Stimulated activated CD8-positive, alpha-beta memory T cell treated with anti-CD3 and anti-CD28 coated beads, Interleukin-12 subunit alpha, Interleukin-12 subunit beta, amount 100 ng/mL, for 1 hour (primary cell): Measurements from ENCODE around the gene SUV39H1.
"Not testable (repeated sequence)": the region's sequence is repeated elsewhere in the genome, so short reads cannot be mapped to it uniquely, and the experiment has no call there.

ENCODE experiments used
- DNase-seq: peaks from one replicate; pipeline ENCODE4 v3.0.0-alpha.2; 2020; ENCODE audit warnings: low read depth

SUV39H1 gene, protein sequence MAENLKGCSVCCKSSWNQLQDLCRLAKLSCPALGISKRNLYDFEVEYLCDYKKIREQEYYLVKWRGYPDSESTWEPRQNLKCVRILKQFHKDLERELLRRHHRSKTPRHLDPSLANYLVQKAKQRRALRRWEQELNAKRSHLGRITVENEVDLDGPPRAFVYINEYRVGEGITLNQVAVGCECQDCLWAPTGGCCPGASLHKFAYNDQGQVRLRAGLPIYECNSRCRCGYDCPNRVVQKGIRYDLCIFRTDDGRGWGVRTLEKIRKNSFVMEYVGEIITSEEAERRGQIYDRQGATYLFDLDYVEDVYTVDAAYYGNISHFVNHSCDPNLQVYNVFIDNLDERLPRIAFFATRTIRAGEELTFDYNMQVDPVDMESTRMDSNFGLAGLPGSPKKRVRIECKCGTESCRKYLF

GRCh38 chrX:48696301-48696908 is at the start of gene SUV39H1:
Gene SUV39H1 (plus strand): TSS chrX:48696734. CDS start chrX:48696785, 51 bp downstream.
- peak; percentile 57 for DNase-seq

DNA sequence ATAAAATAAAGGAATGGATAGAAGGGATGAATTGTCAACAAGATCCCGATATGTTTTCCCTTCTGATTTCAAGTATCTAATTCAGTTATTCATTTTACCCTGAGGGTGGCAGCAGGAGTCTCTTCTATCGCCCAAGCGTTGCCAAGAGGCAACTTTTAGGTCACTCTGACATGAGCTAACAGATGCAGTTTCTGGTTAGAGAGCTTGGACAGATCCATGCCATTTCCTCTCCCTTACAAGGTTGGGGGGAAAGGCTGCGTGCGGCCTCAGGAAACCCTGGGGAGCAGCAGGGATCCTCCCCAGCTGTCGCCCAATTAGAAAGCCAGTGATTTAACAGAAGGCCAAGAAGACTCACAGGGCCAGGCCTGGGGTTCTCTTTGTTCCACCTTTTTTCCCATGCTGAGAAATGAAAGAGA is 48.2 kb upstream of the SUV39H1 start:
- DNase-seq: peak; percentile 14

- no peak for DNase-seq
Observed at GRCh38 chrX:48649102-48649501, 47.4 kb upstream of the SUV39H1 start.

DNA sequence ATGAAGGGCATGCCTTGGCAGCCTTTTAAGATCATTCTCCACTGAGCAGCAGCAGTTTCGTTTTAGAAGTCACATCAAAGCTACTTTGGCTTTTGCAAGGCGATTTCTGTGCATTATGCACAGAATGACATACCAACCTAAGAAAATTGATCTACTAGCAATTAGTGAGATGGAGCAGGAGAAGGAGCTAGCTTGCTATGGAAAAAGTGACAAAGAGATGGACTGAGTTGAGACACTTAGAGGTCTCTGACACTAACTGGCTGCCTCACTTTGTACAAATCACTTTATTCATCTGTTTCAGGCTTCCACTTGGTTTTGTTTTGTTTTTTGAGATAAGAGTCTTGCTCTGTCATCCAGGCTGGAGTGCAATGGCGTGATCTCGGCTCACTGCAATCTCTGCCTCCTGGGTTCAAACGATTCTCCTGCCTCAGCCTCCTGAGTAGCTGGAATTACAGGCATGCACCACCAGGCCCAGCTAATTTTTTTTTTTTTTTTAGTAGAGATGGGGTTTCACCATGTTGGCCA is 44.4 kb upstream of the SUV39H1 start:
- DNase-seq: not testable (repeated sequence)

DNA sequence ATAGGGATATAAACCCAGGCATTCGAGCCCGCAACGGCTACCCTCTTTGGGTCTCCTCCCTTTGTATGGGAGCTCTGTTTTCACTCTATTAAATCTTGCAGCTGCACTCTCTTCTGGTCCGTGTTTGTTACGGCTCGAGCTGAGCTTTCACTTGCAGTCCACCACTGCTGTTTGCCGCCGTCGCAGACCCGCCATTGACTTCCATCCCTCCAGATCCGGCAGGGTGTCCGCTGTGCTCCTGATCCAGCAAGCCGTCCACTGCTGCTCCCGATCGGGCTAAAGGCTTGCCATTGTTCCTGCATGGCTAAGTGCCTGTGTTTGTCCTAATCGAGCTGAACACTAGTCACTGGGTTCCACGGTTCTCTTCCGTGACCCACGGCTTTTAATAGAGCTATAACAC is 41.8 kb upstream of the SUV39H1 start:
- DNase-seq: not testable (repeated sequence)

DNA sequence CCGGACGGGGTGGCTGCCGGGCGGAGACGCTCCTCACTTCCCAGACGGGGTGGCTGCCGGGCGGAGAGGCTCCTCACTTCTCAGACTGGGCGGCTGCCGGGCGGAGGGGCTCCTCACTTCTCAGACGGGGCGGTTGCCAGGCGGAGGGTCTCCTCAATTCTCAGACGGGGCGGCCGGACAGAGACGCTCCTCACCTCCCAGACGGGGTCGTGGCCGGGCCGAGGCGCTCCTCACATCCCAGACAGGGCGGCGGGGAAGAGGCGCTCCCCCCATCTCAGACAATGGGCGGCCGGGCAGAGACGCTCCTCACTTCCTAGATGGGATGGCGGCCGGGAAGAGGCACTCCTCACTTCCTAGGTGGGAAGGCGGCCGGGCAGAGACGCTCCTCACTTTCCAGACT is 36.8 kb upstream of the SUV39H1 start:
- DNase-seq: not testable (repeated sequence)

- no peak for DNase-seq
Observed at GRCh38 chrX:48663241-48663640, 33.3 kb upstream of the SUV39H1 start.

DNA sequence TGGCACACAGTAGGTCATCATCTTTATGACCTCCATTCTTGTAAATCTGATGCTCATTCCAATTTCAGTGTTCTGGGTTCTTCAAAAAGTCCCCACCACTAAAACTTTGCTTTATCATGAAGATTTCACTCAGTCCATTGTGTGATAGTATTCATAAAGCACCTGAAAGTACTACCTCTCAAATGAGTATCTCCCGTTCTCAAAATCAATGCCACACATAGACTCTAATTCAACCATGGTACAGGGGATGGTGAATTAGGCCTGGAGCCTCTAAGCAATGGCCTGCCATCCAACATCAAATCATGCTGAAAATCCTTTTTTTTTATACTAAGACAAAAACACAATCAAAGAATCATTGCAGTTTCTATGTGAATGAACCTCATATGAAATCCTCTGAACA is 32.4 kb upstream of the SUV39H1 start:
- DNase-seq: no peak

DNA sequence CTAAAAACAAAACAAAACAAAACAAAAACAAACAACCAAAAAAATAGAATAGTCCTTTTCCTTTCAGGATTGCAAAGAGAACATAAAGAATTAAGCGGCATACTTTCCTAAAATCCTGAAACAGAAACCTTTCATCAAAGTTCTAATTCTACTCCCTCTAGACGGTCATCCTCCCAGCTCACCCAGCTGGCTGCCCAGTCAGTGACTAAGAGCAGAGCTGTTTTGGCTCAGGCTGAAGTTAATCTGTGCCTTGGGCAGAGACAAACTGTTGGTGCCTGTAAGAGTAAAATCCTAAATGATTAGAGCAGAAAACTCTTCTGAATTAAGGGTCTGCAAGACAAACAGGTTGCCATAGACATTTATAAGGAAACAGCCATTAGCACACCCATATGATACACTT is 30.5 kb upstream of the SUV39H1 start:
- no peak for DNase-seq

- DNase-seq: no peak
Observed at GRCh38 chrX:48666649-48667048, 29.9 kb upstream of the SUV39H1 start.

DNA sequence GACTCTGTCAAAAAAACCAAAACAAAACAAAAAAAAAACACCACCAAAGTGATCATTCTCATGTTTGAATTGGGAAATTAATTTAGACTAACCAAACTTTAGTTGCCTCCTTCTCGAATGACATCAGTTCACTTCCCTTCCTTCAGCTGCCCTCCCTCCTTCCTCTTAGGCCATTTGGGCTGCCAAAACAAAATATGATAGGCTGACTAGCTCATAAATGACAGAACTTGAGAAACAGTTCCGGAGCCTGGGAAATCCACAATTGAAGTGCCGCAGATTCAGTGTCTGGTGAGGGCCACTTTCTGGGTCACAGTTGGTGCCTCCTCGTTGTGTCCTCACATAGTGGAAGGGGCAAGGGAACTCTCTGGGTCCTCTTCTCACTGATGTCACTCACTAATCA is 29.0 kb upstream of the SUV39H1 start:
- DNase-seq: no peak

GRCh38 chrX:48668187-48668586 is 28.3 kb upstream of the SUV39H1 start:
- not testable (repeated sequence) for DNase-seq

GRCh38 chrX:48676106-48676892 is 20.2 kb upstream of the SUV39H1 start:
- peak; percentile 77 for DNase-seq

- DNase-seq: no peak
Observed at GRCh38 chrX:48676893-48677270, 19.7 kb upstream of the SUV39H1 start.

GRCh38 chrX:48677516-48677915 is 19.0 kb upstream of the SUV39H1 start:
- no peak for DNase-seq

DNA sequence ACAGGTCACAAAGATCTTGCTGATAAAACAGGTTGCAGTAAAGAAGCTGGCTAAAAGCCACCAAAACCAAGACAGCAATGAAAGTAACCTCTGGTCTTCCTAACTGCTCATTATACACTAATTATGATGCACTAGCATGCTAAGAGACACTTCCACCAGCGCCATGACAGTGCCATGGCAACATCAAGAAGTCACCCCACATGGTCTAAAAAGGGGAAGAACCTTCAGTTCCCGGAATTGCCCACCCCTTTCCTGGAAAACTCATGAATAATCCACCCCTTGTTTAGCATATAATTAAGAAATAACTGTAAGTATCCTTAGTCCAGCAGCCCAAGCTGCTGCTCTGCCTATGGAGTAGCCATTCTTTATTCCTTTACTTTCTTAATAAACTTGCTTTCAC is 16.1 kb upstream of the SUV39H1 start:
- DNase-seq: not testable (repeated sequence)

DNA sequence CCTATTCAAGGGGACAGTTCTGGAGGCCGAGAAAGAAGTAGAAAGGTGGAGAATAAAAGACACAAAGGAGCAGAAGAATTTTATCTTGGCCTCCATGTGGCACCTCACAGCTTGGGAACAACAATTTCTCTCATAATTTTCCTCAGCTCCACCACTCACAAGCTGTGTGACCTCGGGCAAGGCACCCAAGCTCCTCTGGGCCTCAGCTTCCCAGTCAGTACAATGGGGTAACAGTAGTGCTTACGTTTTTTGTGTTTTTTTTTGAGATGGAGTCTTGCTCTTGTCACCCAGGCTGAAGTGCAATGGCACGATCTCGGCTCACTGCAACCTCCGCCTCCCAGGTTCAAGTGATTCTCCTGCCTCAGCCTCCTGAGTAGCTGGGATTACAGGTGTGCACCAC is 15.6 kb upstream of the SUV39H1 start:
- not testable (repeated sequence) for DNase-seq

DNA sequence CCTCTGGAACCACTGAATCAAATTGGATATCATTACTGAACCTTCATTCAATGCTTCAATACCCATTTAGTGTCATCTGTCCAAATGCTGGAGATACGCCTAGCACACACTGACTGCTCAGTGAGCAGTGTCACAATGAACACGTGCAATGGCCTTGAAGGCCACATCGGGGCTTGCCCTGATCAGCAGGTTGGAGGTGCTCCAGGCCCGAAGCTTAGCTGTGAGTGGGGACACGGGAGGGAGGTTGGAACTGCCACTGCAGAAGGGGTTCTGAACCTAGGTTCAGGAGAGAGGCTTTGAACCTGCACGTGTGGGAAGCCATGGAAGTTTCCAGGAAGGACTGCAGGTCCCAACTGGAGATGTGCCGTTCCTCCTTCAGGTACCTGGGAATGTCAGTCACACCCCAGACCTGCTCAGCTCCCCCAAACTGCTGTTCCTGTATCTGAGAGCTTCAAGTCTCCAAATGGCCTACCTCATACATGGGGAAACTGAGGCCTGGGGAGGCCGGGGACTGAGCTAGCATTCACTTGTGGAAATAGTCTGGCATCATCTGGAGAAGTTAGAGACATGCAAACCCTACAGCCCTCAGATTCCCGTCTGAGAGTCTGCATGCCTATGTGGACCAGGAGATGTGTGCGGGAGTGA is 14.9 kb upstream of the SUV39H1 start:
- DNase-seq: no peak

DNA sequence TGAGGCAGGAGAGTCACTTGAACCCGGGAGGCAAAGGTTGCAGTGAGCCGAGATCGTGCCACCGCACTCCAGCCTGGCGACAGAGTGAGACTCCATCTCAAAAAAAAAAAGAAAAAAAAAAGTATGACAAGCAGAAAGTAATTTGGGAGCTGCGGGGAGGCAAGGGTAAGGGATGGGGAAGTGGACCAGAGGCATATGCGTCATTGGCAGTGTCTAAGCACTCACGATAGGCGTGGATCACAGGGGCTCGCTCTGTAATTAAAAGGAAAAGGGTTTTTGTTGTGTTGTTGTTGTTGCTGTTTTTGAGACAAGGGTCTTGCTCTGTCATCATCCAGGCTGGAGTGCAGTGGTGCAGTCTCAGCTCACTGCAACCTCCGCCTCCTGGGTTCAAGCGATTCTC is 13.7 kb upstream of the SUV39H1 start:
- not testable (repeated sequence) for DNase-seq

DNA sequence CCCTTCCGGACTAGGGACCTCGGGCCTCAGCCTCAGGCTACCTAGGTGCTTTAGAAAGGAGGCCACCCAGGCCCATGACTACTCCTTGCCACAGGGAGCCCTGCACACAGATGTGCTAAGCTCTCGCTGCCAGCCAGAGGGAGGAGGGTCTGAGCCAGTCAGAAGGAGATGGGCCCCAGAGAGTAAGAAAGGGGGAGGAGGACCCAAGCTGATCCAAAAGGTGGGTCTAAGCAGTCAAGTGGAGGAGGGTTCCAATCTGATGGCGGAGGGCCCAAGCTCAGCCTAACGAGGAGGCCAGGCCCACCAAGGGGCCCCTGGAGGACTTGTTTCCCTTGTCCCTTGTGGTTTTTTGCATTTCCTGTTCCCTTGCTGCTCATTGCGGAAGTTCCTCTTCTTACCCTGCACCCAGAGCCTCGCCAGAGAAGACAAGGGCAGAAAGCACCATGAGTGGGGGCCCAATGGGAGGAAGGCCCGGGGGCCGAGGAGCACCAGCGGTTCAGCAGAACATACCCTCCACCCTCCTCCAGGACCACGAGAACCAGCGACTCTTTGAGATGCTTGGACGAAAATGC is 13.0 kb upstream of the SUV39H1 start, which contains the start of gene WAS:
WAS (plus strand) TSS at position 389 of the 572 bp plus-strand sequence; CDS start at position 444, 55 bp downstream.
- no peak for DNase-seq

DNA sequence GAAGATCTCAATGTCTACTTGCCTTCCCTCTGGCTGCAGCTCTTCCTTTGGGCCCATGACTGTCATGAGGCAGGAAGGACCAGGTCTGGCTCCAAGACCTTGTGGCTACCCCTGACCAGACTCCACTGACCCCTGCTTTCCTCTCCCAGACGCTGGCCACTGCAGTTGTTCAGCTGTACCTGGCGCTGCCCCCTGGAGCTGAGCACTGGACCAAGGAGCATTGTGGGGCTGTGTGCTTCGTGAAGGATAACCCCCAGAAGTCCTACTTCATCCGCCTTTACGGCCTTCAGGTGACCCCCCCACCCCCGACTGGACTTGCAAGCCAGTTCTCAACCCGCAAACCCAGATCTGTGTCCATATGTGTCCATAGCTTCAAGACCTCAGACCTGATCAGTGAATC is 12.4 kb upstream of the SUV39H1 start:
- DNase-seq: no peak

DNA sequence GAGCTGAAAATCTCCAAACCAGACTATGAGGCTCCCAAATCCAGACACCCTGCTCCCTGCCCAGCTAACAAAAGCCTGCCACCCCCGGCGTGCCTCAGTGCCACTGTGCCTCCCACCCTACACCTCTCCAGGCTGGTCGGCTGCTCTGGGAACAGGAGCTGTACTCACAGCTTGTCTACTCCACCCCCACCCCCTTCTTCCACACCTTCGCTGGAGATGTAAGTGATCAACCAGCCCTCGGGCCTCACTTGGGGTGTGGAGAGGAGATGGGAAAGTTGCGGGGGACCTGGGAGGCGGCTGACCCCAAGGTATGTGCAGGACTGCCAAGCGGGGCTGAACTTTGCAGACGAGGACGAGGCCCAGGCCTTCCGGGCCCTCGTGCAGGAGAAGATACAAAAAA is 11.1 kb upstream of the SUV39H1 start:
- DNase-seq: no peak
